Duodenal mucosa (tissue), 2 donors: ENCODE measurements around the gene FAM117A.
A peak's percentile ranks its signal among the peaks of the same experiment; 100 is the strongest.

Experiments
- H3K27ac ChIP-seq: one replicate; pipeline ENCODE4 v1.7.0; 2013; ENCODE audit warnings: low read depth, low read length
- H3K27me3 ChIP-seq, 2 donors: one replicate each; pipeline ENCODE4 v1.7.0; 2013; ENCODE audit warnings: low read length in 2 of 2, control low read depth in 1 of 2; ENCODE audit not compliant: insufficient read depth in 2 of 2, control insufficient read depth in 1 of 2
- H3K36me3 ChIP-seq, 2 donors: one replicate each; pipeline ENCODE4 v1.7.0; 2013; ENCODE audit warnings: low read length in 2 of 2, control low read depth in 1 of 2; ENCODE audit not compliant: insufficient read depth in 2 of 2, control insufficient read depth in 1 of 2
- H3K4me1 ChIP-seq, 2 donors: one replicate each; pipeline ENCODE4 v1.7.0; 2013; ENCODE audit warnings: low read length in 2 of 2, control low read depth in 1 of 2; ENCODE audit not compliant: insufficient read depth in 2 of 2, control insufficient read depth in 1 of 2
- H3K4me3 ChIP-seq, 2 donors: one replicate each; pipeline ENCODE4 v1.7.0; 2013; ENCODE audit warnings: low read length in 2 of 2, low read depth in 1 of 2
- H3K9ac ChIP-seq, 2 donors: one replicate each; pipeline ENCODE4 v1.7.0; 2013; ENCODE audit warnings: low read length in 2 of 2, low read depth in 1 of 2
- H3K9me3 ChIP-seq, 2 donors: one replicate each; pipeline ENCODE4 v1.7.0; 2013; ENCODE audit warnings: low read length in 2 of 2, control low read depth in 1 of 2; ENCODE audit not compliant: control insufficient read depth in 1 of 2

The FAM117A gene

GRCh38 chr17:49741009-49741691, 22.8 kb downstream of the FAM117A start:
- peak overlapping the region; percentile 66 for H3K27ac ChIP-seq
- H3K9ac ChIP-seq, result peak overlapping the region; percentile 33 to 61
- H3K9me3 ChIP-seq, result no peaks in the 10 kb centered on the region
- H3K27me3 ChIP-seq, result no peaks in the 10 kb centered on the region
- H3K4me1 ChIP-seq, result peaks cover 44 to 57% of the 10 kb centered on the region in 2 donors
- H3K36me3 ChIP-seq, result no peaks in the 10 kb centered on the region
- H3K4me3 ChIP-seq, result peak overlapping the region; percentile 24 to 53

- no peaks in the 10 kb centered on the region for H3K27me3 ChIP-seq
- peak overlapping the region; percentile 2 to 53 for H3K4me3 ChIP-seq
- H3K27ac ChIP-seq, result peak overlapping the region; percentile 58
- H3K4me1 ChIP-seq, result peaks cover 33 to 45% of the 10 kb centered on the region in 2 donors
- H3K9me3 ChIP-seq, result no peaks in the 10 kb centered on the region
- H3K9ac ChIP-seq, result peak overlapping the region in 1 of 2 donors; percentile 18
- H3K36me3 ChIP-seq, result no peaks in the 10 kb centered on the region
Measured at GRCh38 chr17:49739641-49740271, 24.2 kb downstream of the FAM117A start.

GRCh38 chr17:49738456-49739163, 25.3 kb downstream of the FAM117A start:
- H3K4me3 ChIP-seq, result no peak overlapping the region
- H3K27me3 ChIP-seq, result no peaks in the 10 kb centered on the region
- H3K9me3 ChIP-seq, result no peaks in the 10 kb centered on the region
- H3K36me3 ChIP-seq, result no peaks in the 10 kb centered on the region
- peaks cover 33 to 45% of the 10 kb centered on the region in 2 donors for H3K4me1 ChIP-seq
- peak overlapping the region; percentile 58 for H3K27ac ChIP-seq
- H3K9ac ChIP-seq, result peak overlapping the region in 1 of 2 donors; percentile 18

- Histone ChIP-seq H3K4me3 (no peak overlapping the region), H3K36me3 (peaks cover 0 to 3% of the 10 kb centered on the region in 2 donors), H3K4me1 (peaks cover 6 to 32% of the 10 kb centered on the region in 2 donors)
Measured at GRCh38 chr17:49734515-49735490, 29.1 kb downstream of the FAM117A start.

GRCh38 chr17:49731435-49731831, 32.5 kb downstream of the FAM117A start:
- H3K9ac ChIP-seq, result no peak overlapping the region
- peaks cover 14 to 24% of the 10 kb centered on the region in 2 donors for H3K4me1 ChIP-seq
- H3K27me3 ChIP-seq, result no peaks in the 10 kb centered on the region
- no peak overlapping the region for H3K4me3 ChIP-seq
- H3K9me3 ChIP-seq, result no peaks in the 10 kb centered on the region
- H3K27ac ChIP-seq, result no peak overlapping the region
- H3K36me3 ChIP-seq, result peaks cover 0 to 3% of the 10 kb centered on the region in 2 donors

More at GRCh38 chr17:49734515-49735490, 29.1 kb downstream of the FAM117A start:
- H3K27ac ChIP-seq, result no peak overlapping the region
- H3K9me3 ChIP-seq, result no peaks in the 10 kb centered on the region
- H3K9ac ChIP-seq, result no peak overlapping the region
- no peaks in the 10 kb centered on the region for H3K27me3 ChIP-seq

GRCh38 chr17:49730785-49731434, 33.0 kb downstream of the FAM117A start:
- H3K4me1 ChIP-seq, result peaks cover 14 to 24% of the 10 kb centered on the region in 2 donors
- no peaks in the 10 kb centered on the region for H3K9me3 ChIP-seq
- no peaks in the 10 kb centered on the region for H3K27me3 ChIP-seq
- H3K27ac ChIP-seq, result peak overlapping the region; percentile 13
- H3K4me3 ChIP-seq, result no peak overlapping the region
- no peak overlapping the region for H3K9ac ChIP-seq
- H3K36me3 ChIP-seq, result peaks cover 0 to 3% of the 10 kb centered on the region in 2 donors

- Histone ChIP-seq H3K4me3 (no peak overlapping the region), H3K27me3 (no peaks in the 10 kb centered on the region), H3K9me3 (peaks cover 0 to 3% of the 10 kb centered on the region in 2 donors), H3K27ac (peak overlapping the region; percentile 47), H3K36me3 (peaks cover 3 to 5% of the 10 kb centered on the region in 2 donors), H3K9ac (no peak overlapping the region), H3K4me1 (peaks cover 14 to 24% of the 10 kb centered on the region in 2 donors)
Measured at GRCh38 chr17:49730078-49730784, 33.7 kb downstream of the FAM117A start.

- Histone ChIP-seq H3K4me1 (peaks cover 17 to 27% of the 10 kb centered on the region in 2 donors), H3K9ac (no peak overlapping the region), H3K36me3 (peaks cover 3 to 8% of the 10 kb centered on the region in 2 donors), H3K27me3 (no peaks in the 10 kb centered on the region), H3K4me3 (no peak overlapping the region), H3K27ac (no peak overlapping the region), H3K9me3 (peaks cover 0 to 3% of the 10 kb centered on the region in 2 donors)
Measured at GRCh38 chr17:49729069-49729468, 34.9 kb downstream of the FAM117A start.

- no peak overlapping the region for H3K4me3 ChIP-seq
- no peak overlapping the region for H3K27ac ChIP-seq
- H3K27me3 ChIP-seq, result no peaks in the 10 kb centered on the region
- peaks cover 24 to 31% of the 10 kb centered on the region in 2 donors for H3K4me1 ChIP-seq
- peaks cover 0 to 3% of the 10 kb centered on the region in 2 donors for H3K9me3 ChIP-seq
- peaks cover 3 to 8% of the 10 kb centered on the region in 2 donors for H3K36me3 ChIP-seq
- no peak overlapping the region for H3K9ac ChIP-seq
Measured at GRCh38 chr17:49728425-49728824, 35.5 kb downstream of the FAM117A start.
